ENCODE measurements around the gene ATRIP. TPM values are rescaled to one million over a fixed set of nuclear protein-coding genes. Genes with fewer than 3 reads are reported as not detected.
A peak's percentile ranks its signal among the peaks of the same experiment; 100 is the strongest.

Gene ATRIP
- total RNA-seq, 1 experiment from 2014 or later, result 12.6 TPM

GRCh38 chr3:48420561-48420960 is 26.0 kb upstream of the ATRIP start:
- in situ Hi-C loops (cut with HindIII; ENCODE audit: low sequenced_read_pairs), result no loop called here
- DNase-seq (ENCODE audit: low spot score), result no peak

GRCh38 chr3:48422272-48422671 is 24.3 kb upstream of the ATRIP start:
- DNase-seq (ENCODE audit: low spot score), result no peak
- in situ Hi-C loops (cut with HindIII; ENCODE audit: low sequenced_read_pairs), result no loop called here

GRCh38 chr3:48422681-48423080 is 23.9 kb upstream of the ATRIP start:
- in situ Hi-C loops (cut with HindIII; ENCODE audit: low sequenced_read_pairs), result no loop called here
- DNase-seq (ENCODE audit: low spot score), result no peak

GRCh38 chr3:48423241-48423882 is 23.2 kb upstream of the ATRIP start:
- DNase-seq (ENCODE audit: low spot score), result no peak
- in situ Hi-C loops (cut with HindIII; ENCODE audit: low sequenced_read_pairs), result no loop called here

- no peak for DNase-seq (ENCODE audit: low spot score)
- in situ Hi-C loops (cut with HindIII; ENCODE audit: low sequenced_read_pairs), result no loop called here
Measured at GRCh38 chr3:48423883-48424695, 22.4 kb upstream of the ATRIP start.

- DNase-seq (ENCODE audit: low spot score), result no peak
- in situ Hi-C loops (cut with HindIII; ENCODE audit: low sequenced_read_pairs), result no loop called here
Measured at GRCh38 chr3:48425281-48425812, 21.2 kb upstream of the ATRIP start.

- in situ Hi-C loops (cut with HindIII; ENCODE audit: low sequenced_read_pairs), result no loop called here
- peak; percentile 43 for DNase-seq (ENCODE audit: low spot score)
Measured at GRCh38 chr3:48426401-48426909, 20.1 kb upstream of the ATRIP start.

GRCh38 chr3:48426944-48427629 is 19.4 kb upstream of the ATRIP start:
- no peak for DNase-seq (ENCODE audit: low spot score)
- in situ Hi-C loops (cut with HindIII; ENCODE audit: low sequenced_read_pairs), result no loop called here

- no peak for DNase-seq (ENCODE audit: low spot score)
- in situ Hi-C loops (cut with HindIII; ENCODE audit: low sequenced_read_pairs), result no loop called here
Measured at GRCh38 chr3:48427630-48427962, 18.9 kb upstream of the ATRIP start.

GRCh38 chr3:48428088-48428571 is 18.4 kb upstream of the ATRIP start:
- in situ Hi-C loops (cut with HindIII; ENCODE audit: low sequenced_read_pairs), result no loop called here
- DNase-seq (ENCODE audit: low spot score), result no peak

- in situ Hi-C loops (cut with HindIII; ENCODE audit: low sequenced_read_pairs), result no loop called here
- peak; percentile 40 for DNase-seq (ENCODE audit: low spot score)
Measured at GRCh38 chr3:48428572-48429316, 17.8 kb upstream of the ATRIP start.

GRCh38 chr3:48429317-48429959 is 17.1 kb upstream of the ATRIP start:
- peak; percentile 57 for DNase-seq (ENCODE audit: low spot score)
- in situ Hi-C loops (cut with HindIII; ENCODE audit: low sequenced_read_pairs), result no loop called here

GRCh38 chr3:48429960-48430707 is 16.4 kb upstream of the ATRIP start, which contains the start of gene PLXNB1:
Gene PLXNB1, minus strand, starts transcription at chr3:48430086. Its CDS starts 5,475 bp downstream, at chr3:48424611.
- DNase-seq (ENCODE audit: low spot score), result no peak
- in situ Hi-C loops (cut with HindIII; ENCODE audit: low sequenced_read_pairs), result no loop called here

- in situ Hi-C loops (cut with HindIII; ENCODE audit: low sequenced_read_pairs), result no loop called here
- no peak for DNase-seq (ENCODE audit: low spot score)
Measured at GRCh38 chr3:48430708-48431101, 15.8 kb upstream of the ATRIP start.

GRCh38 chr3:48431224-48432029 is 15.1 kb upstream of the ATRIP start:
- no peak for DNase-seq (ENCODE audit: low spot score)
- in situ Hi-C loops (cut with HindIII; ENCODE audit: low sequenced_read_pairs), result no loop called here

GRCh38 chr3:48432411-48433371 is 13.8 kb upstream of the ATRIP start:
- peak; percentile 51 for DNase-seq (ENCODE audit: low spot score)
- in situ Hi-C loops (cut with HindIII; ENCODE audit: low sequenced_read_pairs), result no loop called here
